HEK293T (cell line): ENCODE data around the gene NFIA.

Experiments
- ARNT ChIP-seq: fragments of 450-650 bp; IDR thresholded peaks from 2 replicates; pipeline ENCODE4 v1.6.1; 2017; ENCODE audit warnings: mild to moderate bottlenecking
- BHLHE40 ChIP-seq: fragments of 450-650 bp; IDR thresholded peaks from 2 replicates; pipeline ENCODE4 v1.6.1; 2016; ENCODE audit warnings: mild to moderate bottlenecking, moderate library complexity, borderline replicate concordance
- CTBP1 ChIP-seq: fragments of 450-650 bp; IDR thresholded peaks from 2 replicates; pipeline ENCODE4 v1.6.1; 2016; ENCODE audit warnings: borderline replicate concordance
- ELF4 ChIP-seq: fragments of 450-650 bp; IDR thresholded peaks from 2 replicates; pipeline ENCODE4 v1.6.1; 2017; ENCODE audit warnings: antibody characterized with exemption
- FOXA1 ChIP-seq: fragments of 450-650 bp; IDR thresholded peaks from 2 replicates; pipeline ENCODE4 v1.6.1; 2016; ENCODE audit warnings: mild to moderate bottlenecking
- FOXM1 ChIP-seq: fragments of 450-650 bp; IDR thresholded peaks from 2 replicates; pipeline ENCODE4 v1.6.1; 2017; ENCODE audit warnings: mild to moderate bottlenecking, borderline replicate concordance
- HDGF ChIP-seq: fragments of 450-650 bp; IDR thresholded peaks from 2 replicates; pipeline ENCODE4 v1.6.1; 2017; ENCODE audit warnings: antibody characterized with exemption, borderline replicate concordance
- NFRKB ChIP-seq: fragments of 450-650 bp; IDR thresholded peaks from 2 replicates; pipeline ENCODE4 v1.6.1; 2016; ENCODE audit warnings: mild to moderate bottlenecking, moderate library complexity
- SP1 ChIP-seq: fragments of 450-650 bp; IDR thresholded peaks from 2 replicates; pipeline ENCODE4 v1.6.1; 2017
- SUZ12 ChIP-seq: fragments of 450-650 bp; IDR thresholded peaks from 2 replicates; pipeline ENCODE4 v1.6.1; 2016; ENCODE audit warnings: mild to moderate bottlenecking

DNA sequence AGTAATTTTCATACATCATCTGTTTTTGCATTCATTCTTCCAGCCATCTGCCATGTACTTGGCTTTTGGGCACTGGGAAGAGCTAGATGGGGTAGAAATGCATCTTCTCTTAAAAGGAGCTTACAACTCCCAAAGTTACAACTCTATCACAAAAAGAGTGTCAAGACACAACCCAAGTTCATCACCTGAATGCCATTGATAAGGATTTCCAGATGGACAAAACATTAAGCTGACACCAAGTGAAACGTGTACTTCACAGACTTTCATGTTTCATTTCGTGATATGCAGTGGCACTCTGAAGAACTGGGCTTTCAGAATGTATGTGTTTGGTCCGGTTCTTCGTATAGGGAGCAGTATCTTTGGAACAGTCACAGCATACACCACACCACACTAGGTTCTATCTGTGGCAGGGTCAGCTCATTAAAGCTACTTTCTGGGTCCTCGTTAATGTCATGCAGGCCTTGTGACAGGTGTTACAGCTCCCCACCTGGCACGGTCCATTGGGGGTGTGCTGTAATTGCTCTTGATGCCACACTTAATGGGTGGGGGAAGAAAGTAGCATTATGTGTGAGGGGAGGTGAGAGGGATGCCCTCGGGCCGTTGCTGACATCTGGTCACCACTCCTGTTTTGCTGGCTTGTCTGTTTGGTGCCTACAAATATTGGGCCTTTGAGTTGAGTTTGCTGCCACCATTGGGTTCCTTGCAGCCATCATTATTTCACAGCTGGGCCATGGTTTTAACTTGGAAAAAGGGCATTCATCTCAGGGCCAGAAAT is 164.9 kb downstream of the NFIA start:
- TF ChIP-seq ARNT = no peak
- no peak for TF ChIP-seq FOXA1
- TF ChIP-seq BHLHE40 = no peak
- no peak for TF ChIP-seq NFRKB
- TF ChIP-seq ELF4 = no peak
- TF ChIP-seq SP1 = no peak
- TF ChIP-seq SUZ12 = no peak
- TF ChIP-seq HDGF = no peak
- no peak for TF ChIP-seq FOXM1
- no peak for TF ChIP-seq CTBP1
